Stimulated activated CD4-positive, alpha-beta T cell treated with anti-CD3 and anti-CD28 coated beads, Interleukin-4, amount 100 ng/mL, for 4 hours (primary cell): ENCODE measurements around the gene MROH8.
A peak's percentile ranks its signal among the peaks of the same experiment; 100 is the strongest.
"Not testable (repeated sequence)": the region's sequence is repeated elsewhere in the genome, so short reads cannot be mapped to it uniquely, and the experiment has no call there.

Source experiments
- DNase-seq, 2 experiments: peaks; one replicate each; pipeline ENCODE4 v3.0.0-alpha.2; 2020

Gene MROH8

GRCh38 chr20:37152284-37152683 lies 27.1 kb downstream of the MROH8 start:
- DNase-seq, result no peak

- DNase-seq, result no peak
These were observed 27.8 kb downstream of the MROH8 start for GRCh38 chr20:37151529-37151928.

GRCh38 chr20:37150864-37151263 lies 28.5 kb downstream of the MROH8 start:
- not testable (repeated sequence) for DNase-seq

GRCh38 chr20:37147250-37147649 lies 32.1 kb downstream of the MROH8 start:
- no peak for DNase-seq

GRCh38 chr20:37144856-37145404 lies 34.4 kb downstream of the MROH8 start:
- DNase-seq, result no peak

GRCh38 chr20:37142708-37143107 lies 36.6 kb downstream of the MROH8 start:
- no peak for DNase-seq

GRCh38 chr20:37137547-37137946 lies 41.8 kb downstream of the MROH8 start:
- DNase-seq, result no peak

- no peak for DNase-seq
These were observed 45.4 kb downstream of the MROH8 start for GRCh38 chr20:37133952-37134351.

GRCh38 chr20:37131486-37131885 lies 47.9 kb downstream of the MROH8 start:
- DNase-seq, result no peak

GRCh38 chr20:37128803-37129202 lies 50.5 kb downstream of the MROH8 start:
- DNase-seq, result no peak

GRCh38 chr20:37126290-37126689 lies 53.1 kb downstream of the MROH8 start:
- not testable (repeated sequence) for DNase-seq

GRCh38 chr20:37123441-37123840 lies 55.9 kb downstream of the MROH8 start:
- DNase-seq, result no peak

- no peak for DNase-seq
These were observed 58.9 kb downstream of the MROH8 start for GRCh38 chr20:37120497-37120896.

- no peak for DNase-seq
These were observed 59.9 kb downstream of the MROH8 start for GRCh38 chr20:37119356-37120036.

GRCh38 chr20:37114012-37114411 lies 65.3 kb downstream of the MROH8 start:
- DNase-seq, result no peak

GRCh38 chr20:37111926-37112455 lies 67.4 kb downstream of the MROH8 start:
- no peak for DNase-seq

- no peak for DNase-seq
These were observed 70.7 kb downstream of the MROH8 start for GRCh38 chr20:37108676-37109075.

- no peak for DNase-seq
These were observed 76.8 kb downstream of the MROH8 start for GRCh38 chr20:37102571-37102970.

GRCh38 chr20:37096415-37097041 lies 82.8 kb downstream of the MROH8 start:
- DNase-seq, result no peak

GRCh38 chr20:37095599-37096414 lies 83.5 kb downstream of the MROH8 start, which contains the start of gene RBL1:
Gene RBL1 (minus strand): TSS chr20:37095997. CDS start chr20:37095928, 69 bp downstream.
- DNase-seq, result peak; percentile 79 to 83

GRCh38 chr20:37095108-37095598 lies 84.2 kb downstream of the MROH8 start:
- DNase-seq, result peak; percentile 13 to 15

- DNase-seq, result no peak
These were observed 88.9 kb downstream of the MROH8 start for GRCh38 chr20:37090407-37090806.

- peak; percentile 27 to 35 for DNase-seq
These were observed 97.5 kb downstream of the MROH8 start for GRCh38 chr20:37081717-37082289.
